Measurements from ENCODE around the gene ADGRL4. TPM values are rescaled to one million over a fixed set of nuclear protein-coding genes. Genes with fewer than 3 reads are reported as not detected.

The ADGRL4 gene
- total and polyA plus RNA-seq, 2 experiments from 2014 or later: 0.24 to 0.32 TPM

DNA sequence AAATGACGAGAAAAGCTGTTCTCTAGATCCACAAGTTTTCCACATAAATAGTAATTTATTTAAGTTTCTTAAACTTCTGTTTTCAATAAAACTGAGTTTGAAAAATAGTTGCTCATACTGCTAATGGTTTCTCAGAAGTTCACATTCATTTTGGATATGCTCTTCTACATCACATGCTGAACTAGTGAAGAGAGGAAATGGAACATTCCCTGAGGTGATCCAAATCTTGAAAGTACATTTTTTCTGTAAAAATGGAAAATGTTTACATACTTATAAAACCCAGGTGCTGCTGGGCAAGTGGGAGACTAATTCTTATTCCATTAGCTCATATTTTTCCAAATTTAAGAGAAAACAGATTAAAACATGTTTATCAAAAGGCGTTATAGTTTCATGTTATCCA lies 111.7 kb downstream of the ADGRL4 start:
- Histone ChIP-seq H3K27ac (ENCODE audit: low read depth) (no peak overlapping the region), H3K27me3 (ENCODE audit: insufficient read depth) (no peaks in the 10 kb centered on the region), H4K20me1 (replicated peaks; ENCODE audit: insufficient read depth) (no peaks in the 10 kb centered on the region), H3K4me3 (no peak overlapping the region), H2AFZ (no peak overlapping the region), H3K79me2 (replicated peaks; ENCODE audit: insufficient read depth) (no peaks in the 10 kb centered on the region), H3K4me1 (ENCODE audit: insufficient read depth) (no peaks in the 10 kb centered on the region), H3F3A (replicated peaks; ENCODE audit: low read depth) (no peaks in the 10 kb centered on the region), H3K4me2 (no peak overlapping the region), H3K9me2 (ENCODE audit: insufficient read depth) (no peaks in the 10 kb centered on the region), H3K36me3 (ENCODE audit: insufficient read depth) (no peaks in the 10 kb centered on the region)
- H3K27me3 Mint-ChIP-seq (ENCODE audit: insufficient read depth, low read depth, poor library complexity): no peaks in the 10 kb centered on the region
- TF ChIP-seq ZNF114 (CRISPR knock-in tag; IDR thresholded peaks at IDR 0.05) (no peak), POLR2AphosphoS5 (IDR thresholded peaks at IDR 0.05; ENCODE audit: low read depth) (no peak), EZH2phosphoT487 (IDR thresholded peaks at IDR 0.05; ENCODE audit: unreplicated experiment) (no peak)
- TF ChIP-seq, protein P1, sequence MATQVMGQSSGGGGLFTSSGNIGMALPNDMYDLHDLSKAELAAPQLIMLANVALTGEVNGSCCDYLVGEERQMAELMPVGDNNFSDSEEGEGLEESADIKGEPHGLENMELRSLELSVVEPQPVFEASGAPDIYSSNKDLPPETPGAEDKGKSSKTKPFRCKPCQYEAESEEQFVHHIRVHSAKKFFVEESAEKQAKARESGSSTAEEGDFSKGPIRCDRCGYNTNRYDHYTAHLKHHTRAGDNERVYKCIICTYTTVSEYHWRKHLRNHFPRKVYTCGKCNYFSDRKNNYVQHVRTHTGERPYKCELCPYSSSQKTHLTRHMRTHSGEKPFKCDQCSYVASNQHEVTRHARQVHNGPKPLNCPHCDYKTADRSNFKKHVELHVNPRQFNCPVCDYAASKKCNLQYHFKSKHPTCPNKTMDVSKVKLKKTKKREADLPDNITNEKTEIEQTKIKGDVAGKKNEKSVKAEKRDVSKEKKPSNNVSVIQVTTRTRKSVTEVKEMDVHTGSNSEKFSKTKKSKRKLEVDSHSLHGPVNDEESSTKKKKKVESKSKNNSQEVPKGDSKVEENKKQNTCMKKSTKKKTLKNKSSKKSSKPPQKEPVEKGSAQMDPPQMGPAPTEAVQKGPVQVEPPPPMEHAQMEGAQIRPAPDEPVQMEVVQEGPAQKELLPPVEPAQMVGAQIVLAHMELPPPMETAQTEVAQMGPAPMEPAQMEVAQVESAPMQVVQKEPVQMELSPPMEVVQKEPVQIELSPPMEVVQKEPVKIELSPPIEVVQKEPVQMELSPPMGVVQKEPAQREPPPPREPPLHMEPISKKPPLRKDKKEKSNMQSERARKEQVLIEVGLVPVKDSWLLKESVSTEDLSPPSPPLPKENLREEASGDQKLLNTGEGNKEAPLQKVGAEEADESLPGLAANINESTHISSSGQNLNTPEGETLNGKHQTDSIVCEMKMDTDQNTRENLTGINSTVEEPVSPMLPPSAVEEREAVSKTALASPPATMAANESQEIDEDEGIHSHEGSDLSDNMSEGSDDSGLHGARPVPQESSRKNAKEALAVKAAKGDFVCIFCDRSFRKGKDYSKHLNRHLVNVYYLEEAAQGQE (IDR thresholded peaks at IDR 0.05; ENCODE audit: unreplicated experiment): no peak
- TF ChIP-seq, protein P2, sequence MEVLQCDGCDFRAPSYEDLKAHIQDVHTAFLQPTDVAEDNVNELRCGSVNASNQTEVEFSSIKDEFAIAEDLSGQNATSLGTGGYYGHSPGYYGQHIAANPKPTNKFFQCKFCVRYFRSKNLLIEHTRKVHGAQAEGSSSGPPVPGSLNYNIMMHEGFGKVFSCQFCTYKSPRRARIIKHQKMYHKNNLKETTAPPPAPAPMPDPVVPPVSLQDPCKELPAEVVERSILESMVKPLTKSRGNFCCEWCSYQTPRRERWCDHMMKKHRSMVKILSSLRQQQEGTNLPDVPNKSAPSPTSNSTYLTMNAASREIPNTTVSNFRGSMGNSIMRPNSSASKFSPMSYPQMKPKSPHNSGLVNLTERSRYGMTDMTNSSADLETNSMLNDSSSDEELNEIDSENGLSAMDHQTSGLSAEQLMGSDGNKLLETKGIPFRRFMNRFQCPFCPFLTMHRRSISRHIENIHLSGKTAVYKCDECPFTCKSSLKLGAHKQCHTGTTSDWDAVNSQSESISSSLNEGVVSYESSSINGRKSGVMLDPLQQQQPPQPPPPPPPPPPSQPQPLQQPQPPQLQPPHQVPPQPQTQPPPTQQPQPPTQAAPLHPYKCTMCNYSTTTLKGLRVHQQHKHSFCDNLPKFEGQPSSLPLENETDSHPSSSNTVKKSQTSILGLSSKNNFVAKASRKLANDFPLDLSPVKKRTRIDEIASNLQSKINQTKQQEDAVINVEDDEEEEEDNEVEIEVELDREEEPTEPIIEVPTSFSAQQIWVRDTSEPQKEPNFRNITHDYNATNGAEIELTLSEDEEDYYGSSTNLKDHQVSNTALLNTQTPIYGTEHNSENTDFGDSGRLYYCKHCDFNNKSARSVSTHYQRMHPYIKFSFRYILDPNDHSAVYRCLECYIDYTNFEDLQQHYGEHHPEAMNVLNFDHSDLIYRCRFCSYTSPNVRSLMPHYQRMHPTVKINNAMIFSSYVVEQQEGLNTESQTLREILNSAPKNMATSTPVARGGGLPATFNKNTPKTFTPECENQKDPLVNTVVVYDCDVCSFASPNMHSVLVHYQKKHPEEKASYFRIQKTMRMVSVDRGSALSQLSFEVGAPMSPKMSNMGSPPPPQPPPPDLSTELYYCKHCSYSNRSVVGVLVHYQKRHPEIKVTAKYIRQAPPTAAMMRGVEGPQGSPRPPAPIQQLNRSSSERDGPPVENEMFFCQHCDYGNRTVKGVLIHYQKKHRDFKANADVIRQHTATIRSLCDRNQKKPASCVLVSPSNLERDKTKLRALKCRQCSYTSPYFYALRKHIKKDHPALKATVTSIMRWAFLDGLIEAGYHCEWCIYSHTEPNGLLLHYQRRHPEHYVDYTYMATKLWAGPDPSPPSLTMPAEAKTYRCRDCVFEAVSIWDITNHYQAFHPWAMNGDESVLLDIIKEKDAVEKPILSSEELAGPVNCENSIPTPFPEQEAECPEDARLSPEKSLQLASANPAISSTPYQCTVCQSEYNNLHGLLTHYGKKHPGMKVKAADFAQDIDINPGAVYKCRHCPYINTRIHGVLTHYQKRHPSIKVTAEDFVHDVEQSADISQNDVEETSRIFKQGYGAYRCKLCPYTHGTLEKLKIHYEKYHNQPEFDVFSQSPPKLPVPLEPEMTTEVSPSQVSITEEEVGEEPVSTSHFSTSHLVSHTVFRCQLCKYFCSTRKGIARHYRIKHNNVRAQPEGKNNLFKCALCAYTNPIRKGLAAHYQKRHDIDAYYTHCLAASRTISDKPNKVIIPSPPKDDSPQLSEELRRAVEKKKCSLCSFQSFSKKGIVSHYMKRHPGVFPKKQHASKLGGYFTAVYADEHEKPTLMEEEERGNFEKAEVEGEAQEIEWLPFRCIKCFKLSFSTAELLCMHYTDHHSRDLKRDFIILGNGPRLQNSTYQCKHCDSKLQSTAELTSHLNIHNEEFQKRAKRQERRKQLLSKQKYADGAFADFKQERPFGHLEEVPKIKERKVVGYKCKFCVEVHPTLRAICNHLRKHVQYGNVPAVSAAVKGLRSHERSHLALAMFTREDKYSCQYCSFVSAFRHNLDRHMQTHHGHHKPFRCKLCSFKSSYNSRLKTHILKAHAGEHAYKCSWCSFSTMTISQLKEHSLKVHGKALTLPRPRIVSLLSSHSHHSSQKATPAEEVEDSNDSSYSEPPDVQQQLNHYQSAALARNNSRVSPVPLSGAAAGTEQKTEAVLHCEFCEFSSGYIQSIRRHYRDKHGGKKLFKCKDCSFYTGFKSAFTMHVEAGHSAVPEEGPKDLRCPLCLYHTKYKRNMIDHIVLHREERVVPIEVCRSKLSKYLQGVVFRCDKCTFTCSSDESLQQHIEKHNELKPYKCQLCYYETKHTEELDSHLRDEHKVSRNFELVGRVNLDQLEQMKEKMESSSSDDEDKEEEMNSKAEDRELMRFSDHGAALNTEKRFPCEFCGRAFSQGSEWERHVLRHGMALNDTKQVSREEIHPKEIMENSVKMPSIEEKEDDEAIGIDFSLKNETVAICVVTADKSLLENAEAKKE (CRISPR knock-in tag; IDR thresholded peaks at IDR 0.05): no peak
- H3K36me3 Mint-ChIP-seq (ENCODE audit: low read depth): no peaks in the 10 kb centered on the region
- ATAC-seq: no peak
- no peak for DNase-seq (ENCODE audit: low spot score)
- H3K4me1 Mint-ChIP-seq: no peaks in the 10 kb centered on the region
- no peak overlapping the region for H3K4me3 Mint-ChIP-seq
- no peaks in the 10 kb centered on the region for H3K9me3 Mint-ChIP-seq
- H3K27ac Mint-ChIP-seq: no peak overlapping the region

Data from GM23338 (cell line).